Measurements from ENCODE around the gene NEDD4.
"Not testable (repeated sequence)": the region's sequence is repeated elsewhere in the genome, so short reads cannot be mapped to it uniquely, and the experiment has no call there.

The NEDD4 gene

DNA sequence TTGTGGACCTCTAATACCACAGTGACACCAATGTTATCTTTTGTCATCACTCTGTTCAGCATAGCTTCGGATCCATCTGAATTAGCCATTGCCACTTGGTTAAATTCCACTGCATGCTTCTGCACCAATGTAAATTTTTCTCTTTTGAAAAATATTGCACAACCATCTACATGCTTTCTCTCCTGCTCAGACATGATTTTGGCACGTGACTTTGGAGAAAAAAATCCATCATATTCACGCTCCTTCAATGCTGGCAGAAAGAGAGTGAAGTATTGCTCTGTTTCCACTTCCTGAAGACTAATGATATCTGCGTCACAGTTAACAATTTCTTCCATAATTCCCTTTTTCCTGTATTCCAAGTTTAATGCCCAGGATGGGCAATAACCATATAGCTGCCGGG, 13.0 kb upstream of the NEDD4 start:
- not testable (repeated sequence) for DNase-seq

GRCh38 chr15:56004281-56004680, 10.9 kb upstream of the NEDD4 start:
- not testable (repeated sequence) for DNase-seq

DNA sequence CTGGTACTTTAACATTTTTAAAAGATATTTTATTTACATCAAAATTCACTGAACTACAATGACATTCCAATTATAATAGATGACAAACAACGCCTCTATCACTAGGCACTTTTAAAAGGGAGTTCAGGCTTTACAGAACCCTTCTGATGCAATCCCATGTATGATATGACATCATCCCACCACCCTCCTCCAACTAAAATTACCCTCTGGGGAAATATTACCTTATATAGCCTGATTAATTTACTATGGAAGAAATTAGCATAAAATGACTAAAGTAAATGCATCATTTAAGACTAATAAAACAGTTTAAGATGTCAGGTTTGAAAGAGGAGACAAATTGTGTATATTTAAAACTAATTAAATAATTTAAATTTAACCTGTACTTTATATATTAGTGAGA, 10.4 kb upstream of the NEDD4 start:
- not testable (repeated sequence) for DNase-seq

GRCh38 chr15:56003277-56003676, 9.9 kb upstream of the NEDD4 start:
- not testable (repeated sequence) for DNase-seq

GRCh38 chr15:56001471-56002078, 8.2 kb upstream of the NEDD4 start:
- no peak for DNase-seq

GRCh38 chr15:55999658-56000057, 6.2 kb upstream of the NEDD4 start:
- DNase-seq: no peak

GRCh38 chr15:55998478-55998877, 5.1 kb upstream of the NEDD4 start:
- no peak for DNase-seq

GRCh38 chr15:55993804-55994560, 570 bp upstream of the NEDD4 start:
- peak in 9 of 56 donors; percentile 20 to 63 (median 47) for DNase-seq

GRCh38 chr15:55992769-55993110, 672 bp downstream of the NEDD4 start:
- no peak for DNase-seq

GRCh38 chr15:55991802-55992768, 1.3 kb downstream of the NEDD4 start:
- no peak for DNase-seq

DNA sequence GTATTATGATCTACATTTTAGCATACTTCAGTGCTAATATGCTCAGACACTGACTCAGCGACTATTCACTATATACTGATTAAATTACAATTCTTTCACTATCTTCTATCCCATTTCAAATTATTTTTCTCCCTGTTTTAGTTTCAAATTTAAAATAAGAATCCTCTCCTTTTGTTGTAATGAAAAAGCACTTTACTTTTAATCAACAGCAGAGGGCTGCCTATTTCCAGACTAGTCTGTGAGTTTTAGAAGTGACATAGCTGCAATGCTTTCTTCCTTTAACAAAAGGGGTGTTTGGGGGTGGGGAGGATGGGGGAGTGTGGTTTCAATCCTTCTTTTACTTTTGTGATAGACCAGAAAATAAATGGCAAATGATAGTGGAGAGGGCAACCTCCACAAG, 2.4 kb downstream of the NEDD4 start:
- peak in 1 of 56 donors; percentile 1 for DNase-seq

GRCh38 chr15:55990516-55990915, 2.9 kb downstream of the NEDD4 start:
- DNase-seq: no peak

DNA sequence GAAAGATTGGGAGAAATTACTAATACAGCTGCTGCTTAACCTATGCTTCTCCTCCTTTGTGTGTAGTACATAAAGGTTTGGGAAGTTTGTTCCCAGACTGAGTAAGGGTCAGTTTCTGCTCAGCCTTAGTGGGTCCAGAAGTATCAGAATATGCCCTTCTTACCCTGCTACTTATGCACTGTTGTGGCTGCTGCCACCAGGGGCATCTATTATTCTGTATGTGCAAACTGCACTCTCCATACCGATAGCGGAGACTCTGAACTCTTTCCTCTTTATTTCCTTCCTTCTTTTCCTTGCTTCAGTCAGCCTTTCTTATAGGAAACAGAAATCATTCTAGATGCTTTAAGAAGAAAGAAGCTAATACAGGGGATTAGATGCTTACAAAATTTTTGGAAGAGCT, 4.0 kb downstream of the NEDD4 start:
- no peak for DNase-seq

- DNase-seq: no peak
Observed at GRCh38 chr15:55981582-55982249, 11.7 kb downstream of the NEDD4 start.

- no peak for DNase-seq
Observed at GRCh38 chr15:55980511-55980910, 12.9 kb downstream of the NEDD4 start.

DNA sequence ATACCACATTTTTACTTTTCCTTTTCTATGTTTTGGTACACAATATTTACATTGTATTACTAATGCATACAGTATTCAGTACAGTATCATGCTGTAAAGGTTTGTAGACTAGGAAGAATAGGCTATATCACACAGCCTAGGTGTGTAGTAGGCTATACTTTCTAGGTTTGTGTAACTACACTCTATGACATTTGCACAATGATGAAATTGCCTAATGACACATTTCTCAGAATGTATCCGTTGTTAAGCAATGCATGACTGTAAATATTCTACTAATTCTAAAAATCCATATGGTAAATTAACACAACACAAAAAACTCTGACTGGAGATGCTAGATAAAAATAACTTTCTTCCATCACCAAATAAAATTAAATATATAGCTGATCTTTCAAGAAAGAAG, 16.2 kb downstream of the NEDD4 start:
- no peak for DNase-seq

GRCh38 chr15:55970286-55970685, 23.1 kb downstream of the NEDD4 start:
- DNase-seq: no peak

- DNase-seq: no peak
Observed at GRCh38 chr15:55969582-55969981, 23.8 kb downstream of the NEDD4 start.

DNA sequence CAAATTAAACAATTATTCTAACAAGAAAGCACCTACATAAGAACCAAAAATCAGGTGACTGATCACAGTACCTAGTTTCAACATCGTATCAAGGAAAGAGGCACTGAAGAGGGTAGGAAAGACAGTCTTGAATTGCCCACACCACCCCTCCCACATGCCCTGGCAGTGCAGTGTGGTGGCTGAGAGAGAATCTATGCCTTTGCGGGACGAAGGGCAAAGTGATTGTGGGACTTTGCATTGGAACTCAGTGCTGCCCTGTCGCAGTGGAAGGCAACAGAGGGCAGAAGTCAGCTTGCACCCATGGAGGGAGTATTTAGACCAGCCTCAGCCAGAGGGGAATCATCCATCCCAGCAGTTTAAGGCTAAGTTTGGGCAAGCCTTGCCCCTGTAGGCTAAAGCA, 24.5 kb downstream of the NEDD4 start:
- no peak for DNase-seq

- DNase-seq: no peak
Observed at GRCh38 chr15:55965091-55965490, 28.3 kb downstream of the NEDD4 start.

GRCh38 chr15:55960946-55961345, 32.5 kb downstream of the NEDD4 start:
- DNase-seq: no peak

All from nucleus accumbens (tissue), 56 donors.